Lower leg skin (tissue), 4 donors: ENCODE data around the gene SLC22A25. TPM values are rescaled to one million over a fixed set of nuclear protein-coding genes. Genes with fewer than 3 reads are reported as not detected.
"Not testable (repeated sequence)": the region's sequence is repeated elsewhere in the genome, so short reads cannot be mapped to it uniquely, and the experiment has no call there.

Experiments used
- DNase-seq, 2 donors: peaks; one replicate each; pipeline ENCODE4 v3.0.0-alpha.2; 2019; ENCODE audit warnings: low spot score in 2 of 2
- H3K4me3 ChIP-seq: fragments of 200-600 bp; sonication (generic); 2 replicates; pipeline ENCODE4 v1.5.1; 2017; ENCODE audit warnings: mild to moderate bottlenecking, low read depth; ENCODE audit not compliant: poor library complexity, severe bottlenecking
- CTCF ChIP-seq, 3 donors: fragments of 450-650 bp; IDR thresholded peaks; one replicate each; pipeline ENCODE4 v1.5.1; 2016; ENCODE audit warnings: antibody characterized with exemption in 3 of 3, mild to moderate bottlenecking in 3 of 3, moderate library complexity in 2 of 3
- POLR2A ChIP-seq, 2 donors: fragments of 450-650 bp; IDR thresholded peaks; one replicate each; pipeline ENCODE4 v1.6.1; 2016 to 2017; ENCODE audit warnings: antibody characterized with exemption in 2 of 2, mild to moderate bottlenecking in 1 of 2, moderate library complexity in 1 of 2
- WGBS, 2 donors: methylation state at CpG; one replicate each; pipeline ENCODE4 v1.1.5; 2018; 5-methylcytosine and 5-hydroxymethylcytosine counted together
- intact Hi-C: fragments of 100-400 bp; cut with DNase I; formaldehyde crosslinking; loops from one replicate; pipeline ENCODE4 v1.15.0; 2023; ENCODE audit warnings: low total_unique reads
- total RNA-seq, 4 donors: library from RNA; depleted of rRNA; stranded (reverse); fragments of >200 nt; gene quantifications; one replicate each; pipeline ENCODE4 v1.1.0, GENCODE V29; 2016

Gene SLC22A25
- total RNA-seq, 4 donors from 2014 or later: not detected

GRCh38 chr11:63274776-63275175 is 31.4 kb upstream of the SLC22A25 start:
- no peak for DNase-seq
- no peak overlapping the region for H3K4me3 ChIP-seq
- 75 to 79% methylated on average over 1 of the region's 1 CpG for WGBS, 2 donors
- intact Hi-C loops: no loop called here
- TF ChIP-seq CTCF (IDR thresholded peaks at IDR 0.05) (no peak), POLR2A (IDR thresholded peaks at IDR 0.05) (no peak)

GRCh38 chr11:63273685-63274084 is 30.3 kb upstream of the SLC22A25 start:
- DNase-seq: no peak
- TF ChIP-seq CTCF (IDR thresholded peaks at IDR 0.05): no peak
- TF ChIP-seq POLR2A (IDR thresholded peaks at IDR 0.05): no peak
- H3K4me3 ChIP-seq: no peak overlapping the region
- intact Hi-C loops: no loop called here
- 92 to 93% methylated on average over 3 of the region's 3 CpGs for WGBS, 2 donors

GRCh38 chr11:63262547-63262946 is 19.1 kb upstream of the SLC22A25 start:
- intact Hi-C loops: no loop called here
- 39 to 42% methylated on average over 3 of the region's 3 CpGs for WGBS, 2 donors
- no peak overlapping the region for H3K4me3 ChIP-seq
- TF ChIP-seq POLR2A (IDR thresholded peaks at IDR 0.05) (no peak), CTCF (IDR thresholded peaks at IDR 0.05) (no peak)
- DNase-seq: no peak

GRCh38 chr11:63251312-63251711 is 7.9 kb upstream of the SLC22A25 start:
- 75 to 93% methylated on average over 2 of the region's 2 CpGs for WGBS, 2 donors
- intact Hi-C loops: no loop called here
- no peak overlapping the region for H3K4me3 ChIP-seq
- TF ChIP-seq CTCF (IDR thresholded peaks at IDR 0.05): no peak
- no peak for DNase-seq

DNA sequence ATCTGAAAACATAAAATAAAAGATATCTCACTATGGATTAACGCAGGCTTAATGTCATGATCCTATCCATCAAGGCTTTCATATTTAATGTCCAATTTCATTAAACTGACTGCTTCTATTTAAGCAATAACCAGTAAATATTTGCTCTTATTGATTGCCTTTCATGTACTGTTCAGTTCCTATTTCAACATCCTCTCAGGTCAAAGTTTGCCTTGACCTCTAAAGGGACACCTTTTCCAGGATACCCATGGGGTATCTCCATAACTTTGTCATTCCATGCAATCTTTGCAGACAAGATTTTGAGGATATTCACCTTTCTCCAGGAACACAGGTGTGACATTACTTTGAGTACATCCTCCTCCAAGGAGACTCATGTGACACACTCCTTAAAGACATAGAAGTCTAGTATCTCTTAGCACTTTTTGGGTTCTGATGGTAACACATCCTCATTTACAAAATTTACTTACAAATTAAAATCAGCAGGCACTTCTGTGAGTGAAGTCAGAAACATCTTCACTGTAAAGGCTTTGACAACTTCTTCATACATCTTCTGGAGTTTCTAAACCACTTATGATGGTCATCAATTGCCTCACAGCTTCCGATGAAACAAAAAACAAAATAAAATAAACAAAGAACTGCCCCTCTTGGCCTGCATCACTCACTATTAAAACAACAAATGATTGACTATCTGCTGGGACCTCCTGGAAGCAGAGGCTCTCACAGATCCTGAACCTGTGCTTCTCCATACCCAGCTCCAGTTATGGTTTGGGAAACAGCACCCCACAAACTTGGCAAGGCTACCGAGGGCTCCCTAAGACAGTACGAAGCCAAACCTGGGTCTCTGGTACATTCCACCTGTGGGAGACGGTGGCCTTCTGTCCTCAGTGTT is 7.0 kb upstream of the SLC22A25 start:
- no peak overlapping the region for H3K4me3 ChIP-seq
- intact Hi-C loops: no loop called here
- no peak for DNase-seq
- TF ChIP-seq POLR2A (IDR thresholded peaks at IDR 0.05) (no peak), CTCF (IDR thresholded peaks at IDR 0.05) (no peak)
- 90 to 95% methylated on average over 5 of the region's 5 CpGs for WGBS, 2 donors

GRCh38 chr11:63248966-63249365 is 5.6 kb upstream of the SLC22A25 start:
- 60 to 61% methylated on average over 3 of the region's 3 CpGs for WGBS, 2 donors
- H3K4me3 ChIP-seq: no peak overlapping the region

GRCh38 chr11:63247237-63248002 is 4.0 kb upstream of the SLC22A25 start:
- H3K4me3 ChIP-seq: not testable (repeated sequence)
- 70 to 78% methylated on average over 7 of the region's 7 CpGs for whole genome bisulfite sequencing, 2 donors

More at GRCh38 chr11:63248966-63249365, 5.6 kb upstream of the SLC22A25 start:
- DNase-seq: no peak
- TF ChIP-seq CTCF (IDR thresholded peaks at IDR 0.05) (no peak), POLR2A (IDR thresholded peaks at IDR 0.05) (no peak)
- intact Hi-C loops: no loop called here

More at GRCh38 chr11:63247237-63248002, 4.0 kb upstream of the SLC22A25 start:
- DNase-seq, intact Hi-C loops: not testable (repeated sequence)
